ENCODE results near the gene BPIFB3.

BPIFB3 gene

DNA sequence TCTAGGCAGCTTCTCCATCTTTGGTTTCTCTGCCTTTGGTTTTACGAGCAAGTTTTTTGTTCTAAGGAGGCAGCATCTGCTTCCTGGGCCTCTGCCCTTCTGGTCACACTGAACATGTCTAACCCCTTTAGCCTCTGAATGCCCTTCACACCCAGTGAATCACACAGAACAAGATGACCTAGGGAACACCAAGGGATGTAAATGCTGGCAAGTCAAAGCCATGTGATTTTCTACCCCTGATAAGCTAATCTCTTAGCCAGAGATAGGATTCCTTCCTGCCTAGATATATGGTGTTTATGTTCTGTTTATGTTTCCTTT, 29.5 kb upstream of the BPIFB3 start (continued):
- no peak for TF ChIP-seq ZNF157 (tag by site-specific recombination; IDR thresholded peaks at IDR 0.05)
- TF ChIP-seq, protein P1, sequence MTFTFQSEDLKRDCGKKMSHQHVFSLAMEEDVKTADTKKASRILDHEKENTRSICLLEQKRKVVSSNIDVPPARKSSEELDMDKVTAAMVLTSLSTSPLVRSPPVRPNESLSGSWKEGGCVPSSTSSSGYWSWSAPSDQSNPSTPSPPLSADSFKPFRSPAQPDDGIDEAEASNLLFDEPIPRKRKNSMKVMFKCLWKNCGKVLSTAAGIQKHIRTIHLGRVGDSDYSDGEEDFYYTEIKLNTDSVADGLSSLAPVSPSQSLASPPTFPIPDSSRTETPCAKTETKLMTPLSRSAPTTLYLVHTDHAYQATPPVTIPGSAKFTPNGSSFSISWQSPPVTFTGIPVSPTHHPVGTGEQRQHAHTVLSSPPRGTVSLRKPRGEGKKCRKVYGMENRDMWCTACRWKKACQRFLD (tag by site-specific recombination; IDR thresholded peaks at IDR 0.05), result no peak

GRCh38 chr20:33024609-33025317, 28.9 kb upstream of the BPIFB3 start:
- CTCF ChIA-PET, result interaction anchor here (0.6 to 1.2 kb wide), 2 partner anchors 62 to 235 kb away, joined by 3 read pairs; no protein-coding TSS in a partner anchor
- POLR2A ChIA-PET, result no interaction called here

More at GRCh38 chr20:33024609-33025317, 28.9 kb upstream of the BPIFB3 start:
- Histone ChIP-seq H3K27ac (ENCODE audit: extremely low read depth, low read depth, low read length) (no peak overlapping the region), H3K9me3 (ENCODE audit: control insufficient read depth, insufficient read depth, low read depth, low read length) (no peaks in the 10 kb centered on the region), H3K4me3 (ENCODE audit: low read depth, low read length) (no peak overlapping the region), H3K4me1 (ENCODE audit: control insufficient read depth, insufficient read depth, low read length) (no peaks in the 10 kb centered on the region), H3K36me3 (ENCODE audit: control insufficient read depth in 2 of 2, insufficient read depth in 1 of 2, low read length in 2 of 2) (no peaks in the 10 kb centered on the region)
- TF ChIP-seq ZNF426 (tag by site-specific recombination; IDR thresholded peaks at IDR 0.05) (no peak), EGR2 (tag by site-specific recombination; IDR thresholded peaks at IDR 0.05; ENCODE audit: low read depth) (peak; percentile 19; the same call in 1 of the 2 replicates), KLF7 (tag by site-specific recombination; IDR thresholded peaks at IDR 0.05; ENCODE audit: borderline replicate concordance) (no peak), CTCF (tag by site-specific recombination; IDR thresholded peaks at IDR 0.05) (no peak), KLF16 (tag by site-specific recombination; IDR thresholded peaks at IDR 0.05) (no peak), ZNF133 (tag by site-specific recombination; IDR thresholded peaks at IDR 0.05) (no peak), ZNF473 (tag by site-specific recombination; IDR thresholded peaks at IDR 0.05) (no peak), ZSCAN23 (tag by site-specific recombination; IDR thresholded peaks at IDR 0.05) (no peak), SP7 (tag by site-specific recombination; IDR thresholded peaks at IDR 0.05) (no peak), PATZ1 (tag by site-specific recombination; IDR thresholded peaks at IDR 0.05) (no peak), ZNF366 (tag by site-specific recombination; conservative IDR thresholded peaks at IDR 0.05) (peak; percentile 56), ZNF529 (tag by site-specific recombination; IDR thresholded peaks at IDR 0.05; ENCODE audit: insufficient replicate concordance) (no peak), ZBTB17 (tag by site-specific recombination; IDR thresholded peaks at IDR 0.05) (peak; percentile 100), ZNF214 (tag by site-specific recombination; IDR thresholded peaks at IDR 0.05; ENCODE audit: borderline replicate concordance) (no peak), ZBTB48 (tag by site-specific recombination; IDR thresholded peaks at IDR 0.05) (no peak)
- TF ChIP-seq, protein P2, sequence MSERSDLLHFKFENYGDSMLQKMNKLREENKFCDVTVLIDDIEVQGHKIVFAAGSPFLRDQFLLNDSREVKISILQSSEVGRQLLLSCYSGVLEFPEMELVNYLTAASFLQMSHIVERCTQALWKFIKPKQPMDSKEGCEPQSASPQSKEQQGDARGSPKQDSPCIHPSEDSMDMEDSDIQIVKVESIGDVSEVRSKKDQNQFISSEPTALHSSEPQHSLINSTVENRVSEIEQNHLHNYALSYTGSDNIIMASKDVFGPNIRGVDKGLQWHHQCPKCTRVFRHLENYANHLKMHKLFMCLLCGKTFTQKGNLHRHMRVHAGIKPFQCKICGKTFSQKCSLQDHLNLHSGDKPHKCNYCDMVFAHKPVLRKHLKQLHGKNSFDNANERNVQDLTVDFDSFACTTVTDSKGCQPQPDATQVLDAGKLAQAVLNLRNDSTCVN (tag by site-specific recombination; optimal IDR thresholded peaks at IDR 0.05), result no peak
- TF ChIP-seq, protein P3, sequence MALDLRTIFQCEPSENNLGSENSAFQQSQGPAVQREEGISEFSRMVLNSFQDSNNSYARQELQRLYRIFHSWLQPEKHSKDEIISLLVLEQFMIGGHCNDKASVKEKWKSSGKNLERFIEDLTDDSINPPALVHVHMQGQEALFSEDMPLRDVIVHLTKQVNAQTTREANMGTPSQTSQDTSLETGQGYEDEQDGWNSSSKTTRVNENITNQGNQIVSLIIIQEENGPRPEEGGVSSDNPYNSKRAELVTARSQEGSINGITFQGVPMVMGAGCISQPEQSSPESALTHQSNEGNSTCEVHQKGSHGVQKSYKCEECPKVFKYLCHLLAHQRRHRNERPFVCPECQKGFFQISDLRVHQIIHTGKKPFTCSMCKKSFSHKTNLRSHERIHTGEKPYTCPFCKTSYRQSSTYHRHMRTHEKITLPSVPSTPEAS (tag by site-specific recombination; IDR thresholded peaks at IDR 0.05), result no peak
- TF ChIP-seq, protein P4, sequence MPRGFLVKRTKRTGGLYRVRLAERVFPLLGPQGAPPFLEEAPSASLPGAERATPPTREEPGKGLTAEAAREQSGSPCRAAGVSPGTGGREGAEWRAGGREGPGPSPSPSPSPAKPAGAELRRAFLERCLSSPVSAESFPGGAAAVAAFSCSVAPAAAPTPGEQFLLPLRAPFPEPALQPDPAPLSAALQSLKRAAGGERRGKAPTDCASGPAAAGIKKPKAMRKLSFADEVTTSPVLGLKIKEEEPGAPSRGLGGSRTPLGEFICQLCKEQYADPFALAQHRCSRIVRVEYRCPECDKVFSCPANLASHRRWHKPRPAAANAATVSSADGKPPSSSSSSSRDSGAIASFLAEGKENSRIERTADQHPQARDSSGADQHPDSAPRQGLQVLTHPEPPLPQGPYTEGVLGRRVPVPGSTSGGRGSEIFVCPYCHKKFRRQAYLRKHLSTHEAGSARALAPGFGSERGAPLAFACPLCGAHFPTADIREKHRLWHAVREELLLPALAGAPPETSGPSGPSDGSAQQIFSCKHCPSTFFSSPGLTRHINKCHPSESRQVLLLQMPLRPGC (tag by site-specific recombination; IDR thresholded peaks at IDR 0.05), result no peak

All from HEK293 (cell line).